Endothelial cell of umbilical vein (primary cell): ENCODE data around the gene PLCB4. TPM values are rescaled to one million over a fixed set of nuclear protein-coding genes. Genes with fewer than 3 reads are reported as not detected.

ENCODE experiments used
- BruUV-seq: library from RNA; stranded (reverse); fragments of 400-500 nt; replicated peaks from 2 replicates; lab custom pipeline; 2021; lab: Mats Ljungman, UMichigan
- CTCF ChIA-PET: fragments of 300-600, 350-600 bp; sonication (Branson Sonifier 250); formaldehyde crosslinking; loops from one replicate; lab custom pipeline; 2021; ENCODE audit warnings: antibody characterized with exemption, inconsistent platforms; lab: Charles Lee
- POLR2A ChIA-PET: fragments of 300-600, 350-600 bp; sonication (Branson Sonifier 250); formaldehyde crosslinking; loops from one replicate; lab custom pipeline; 2021; ENCODE audit warnings: antibody characterized with exemption, inconsistent platforms; lab: Charles Lee
- DNase-seq: peaks from one replicate; pipeline ENCODE4 v3.0.0-alpha.2; 2011; ENCODE audit warnings: low read depth, low spot score
- FAIRE-seq: peaks from 2 replicates; lab custom pipeline; 2011; peaks lifted over from hg19 to GRCh38; lab: Jason Lieb, UNC
- H2AFZ ChIP-seq: 2 replicates; pipeline ENCODE4 v1.6.0; 2012; ENCODE audit warnings: low read depth, low read length, control low read depth, inconsistent platforms
- H3K27ac ChIP-seq: 2 replicates; pipeline ENCODE4 v1.5.1; 2011; ENCODE audit warnings: low read depth, mild to moderate bottlenecking, control low read depth, low read length, moderate library complexity; ENCODE audit not compliant: insufficient read depth
- H3K27me3 ChIP-seq, 2 experiments: 2 replicates each; pipeline versions ENCODE4 v1.6.0 to v1.6.1; 2011; ENCODE audit warnings: low read length in 2 of 2, mixed read lengths in 1 of 2; ENCODE audit not compliant: control insufficient read depth in 2 of 2, insufficient read depth in 2 of 2
- H3K36me3 ChIP-seq, 2 experiments: 2 replicates in 1 of 2; 3 replicates in 1 of 2; pipeline ENCODE4 v1.5.1; 2011; ENCODE audit warnings: low read length in 2 of 2, mild to moderate bottlenecking in 1 of 2, moderate library complexity in 1 of 2; ENCODE audit not compliant: control insufficient read depth in 2 of 2, insufficient read depth in 2 of 2; ENCODE audit errors: extremely low read depth in 1 of 2
- H3K4me1 ChIP-seq: 3 replicates; pipeline ENCODE4 v1.5.1; 2011; ENCODE audit warnings: mild to moderate bottlenecking, low read length; ENCODE audit not compliant: control insufficient read depth, insufficient read depth; ENCODE audit errors: extremely low read depth
- H3K4me2 ChIP-seq: 2 replicates; pipeline ENCODE4 v1.6.1; 2011; ENCODE audit warnings: low read length, control low read depth, mixed read lengths; ENCODE audit not compliant: insufficient read depth
- H3K4me3 ChIP-seq, 3 experiments: fragments of 200-600 bp in 1 of 3; sonication (generic), shearing (Covaris generic) in 1 of 3; replicated peaks in 1 of 3; 2 replicates each; pipeline ENCODE4 v1.5.1; 2011 to 2016; ENCODE audit warnings: control low read depth in 3 of 3, low read length in 3 of 3, mild to moderate bottlenecking in 2 of 3, inconsistent platforms in 1 of 3, low read depth in 1 of 3, moderate library complexity in 1 of 3; ENCODE audit not compliant: insufficient read depth in 1 of 3
- H3K79me2 ChIP-seq: 2 replicates; pipeline ENCODE4 v1.6.0; 2012; ENCODE audit warnings: low read length, inconsistent platforms; ENCODE audit not compliant: control insufficient read depth, insufficient read depth
- H3K9ac ChIP-seq: replicated peaks from 2 replicates; pipeline ENCODE3; 2011; ENCODE audit warnings: low read length, control low read depth; ENCODE audit not compliant: insufficient read depth; ENCODE audit errors: extremely low read depth
- H3K9me1 ChIP-seq: replicated peaks from 3 replicates; pipeline ENCODE4 v1.6.0; 2011; ENCODE audit warnings: mild to moderate bottlenecking, low read length; ENCODE audit not compliant: control insufficient read depth, insufficient read depth; ENCODE audit errors: extremely low read depth
- H3K9me3 ChIP-seq: replicated peaks from 2 replicates; pipeline ENCODE4 v1.5.1; 2012; ENCODE audit warnings: low read length, inconsistent platforms; ENCODE audit not compliant: control insufficient read depth, insufficient read depth
- H4K20me1 ChIP-seq: replicated peaks from 2 replicates; pipeline ENCODE3; 2011; ENCODE audit warnings: mild to moderate bottlenecking, low read length; ENCODE audit not compliant: control insufficient read depth, insufficient read depth; ENCODE audit errors: extremely low read depth
- EZH2 ChIP-seq: IDR thresholded peaks from 2 replicates; pipeline ENCODE4 v1.6.1; 2012; ENCODE audit warnings: borderline replicate concordance, low read depth, mild to moderate bottlenecking, moderate library complexity, low read length, inconsistent platforms; ENCODE audit not compliant: severe bottlenecking
- FOS ChIP-seq: IDR thresholded peaks from 2 replicates; pipeline ENCODE4 v1.6.1; 2011; ENCODE audit warnings: mild to moderate bottlenecking, low read length, moderate library complexity, borderline replicate concordance; ENCODE audit not compliant: insufficient read depth
- GATA2 ChIP-seq: IDR thresholded peaks from 2 replicates; pipeline ENCODE4 v1.7.0; 2011; ENCODE audit warnings: low read depth, mild to moderate bottlenecking, moderate library complexity, mixed read lengths, low read length; ENCODE audit not compliant: insufficient read length, insufficient read depth
- JUN ChIP-seq: IDR thresholded peaks from 2 replicates; pipeline ENCODE4 v1.6.1; 2011; ENCODE audit warnings: borderline replicate concordance, low read depth; ENCODE audit not compliant: insufficient read length, insufficient read depth
- MYC ChIP-seq: IDR thresholded peaks from one replicate; pipeline ENCODE4 v1.6.1; 2011; ENCODE audit warnings: mild to moderate bottlenecking, low read depth, low read length
- POLR2A ChIP-seq: IDR thresholded peaks from 2 replicates; pipeline ENCODE4 v1.6.1; 2012; ENCODE audit warnings: low read depth, mild to moderate bottlenecking, control low read depth, low read length
- POLR2AphosphoS5 ChIP-seq: IDR thresholded peaks from 2 replicates; pipeline ENCODE4 v1.6.1; 2012; ENCODE audit warnings: low read depth, mild to moderate bottlenecking, control low read depth, low read length, moderate library complexity; ENCODE audit not compliant: insufficient read depth
- dilution Hi-C: fragments of 300-500 bp; cut with MboI; formaldehyde crosslinking; loops from one replicate; pipeline ENCODE4 v1.15.0; 2019; ENCODE audit warnings: low sequenced_read_pairs; ENCODE audit not compliant: extremely low pct_ligation_motif_present
- intact Hi-C: fragments of 100-400 bp; cut with micrococcal nuclease; formaldehyde crosslinking; loops from one replicate; pipeline ENCODE4 v1.10.0; 2022
- polyA plus RNA-seq, 4 experiments: library from polyadenylated mRNA; depleted of rRNA in 3 of 4; stranded (reverse) in 3 of 4; unstranded in 1 of 4; fragments of >200 nt; gene quantifications; 2 replicates each; pipeline versions ENCODE4 v1.2.1 to v1.2.3, GENCODE V29; 2011 to 2012; ENCODE audit warnings: missing spikeins in 1 of 4
- total RNA-seq: library from RNA; stranded (reverse); gene quantifications from 2 replicates; pipeline ENCODE4 v1.2.3, GENCODE V29; 2021
- TF ChIP-seq, protein P1 (sequence below): IDR thresholded peaks from 2 replicates; pipeline ENCODE4 v1.6.1; 2011; ENCODE audit not compliant: insufficient read depth, insufficient read length
- TF ChIP-seq, protein P2 (sequence below), 2 donors: IDR thresholded peaks; 1 replicate in 1 of 2; 2 replicates in 1 of 2; pipeline ENCODE4 v1.5.1; 2011; ENCODE audit warnings: low read length in 2 of 2, mild to moderate bottlenecking in 2 of 2, moderate library complexity in 2 of 2, control low read depth in 1 of 2, inconsistent platforms in 1 of 2, low read depth in 1 of 2; ENCODE audit not compliant: insufficient read depth in 1 of 2; ENCODE audit errors: extremely low read depth in 1 of 2

Gene PLCB4
- total and polyA plus RNA-seq, 2 donors (not counting 3 experiments of a cell fraction or from before 2014, with no cell fraction given) = 0.37 to 1.7 TPM

GRCh38 chr20:9149796-9150195, 80.9 kb downstream of the PLCB4 start:
- CTCF ChIA-PET = no interaction called here
- no TSS peak for BruUV-seq
- no peaks in the 10 kb centered on the region for H3K79me2 ChIP-seq

More at GRCh38 chr20:9149796-9150195, 80.9 kb downstream of the PLCB4 start:
- Histone ChIP-seq H3K4me2 (no peak overlapping the region), H4K20me1 (no peaks in the 10 kb centered on the region), H3K9me3 (no peaks in the 10 kb centered on the region), H3K36me3 (no peaks in the 10 kb centered on the region), H3K9me1 (no peaks in the 10 kb centered on the region), H3K4me1 (no peaks in the 10 kb centered on the region), H3K4me3 (no peak overlapping the region), H3K27ac (no peak overlapping the region), H2AFZ (no peak overlapping the region), H3K9ac (no peak overlapping the region), H3K27me3 (no peaks in the 10 kb centered on the region)
- DNase-seq = no peak
- FAIRE-seq = no peak
- POLR2A ChIA-PET = no interaction called here
- dilution Hi-C loops = no loop called here
- intact Hi-C loops = no loop called here
- TF ChIP-seq, protein P1, sequence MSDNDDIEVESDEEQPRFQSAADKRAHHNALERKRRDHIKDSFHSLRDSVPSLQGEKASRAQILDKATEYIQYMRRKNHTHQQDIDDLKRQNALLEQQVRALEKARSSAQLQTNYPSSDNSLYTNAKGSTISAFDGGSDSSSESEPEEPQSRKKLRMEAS = no peak
- TF ChIP-seq, protein P2, sequence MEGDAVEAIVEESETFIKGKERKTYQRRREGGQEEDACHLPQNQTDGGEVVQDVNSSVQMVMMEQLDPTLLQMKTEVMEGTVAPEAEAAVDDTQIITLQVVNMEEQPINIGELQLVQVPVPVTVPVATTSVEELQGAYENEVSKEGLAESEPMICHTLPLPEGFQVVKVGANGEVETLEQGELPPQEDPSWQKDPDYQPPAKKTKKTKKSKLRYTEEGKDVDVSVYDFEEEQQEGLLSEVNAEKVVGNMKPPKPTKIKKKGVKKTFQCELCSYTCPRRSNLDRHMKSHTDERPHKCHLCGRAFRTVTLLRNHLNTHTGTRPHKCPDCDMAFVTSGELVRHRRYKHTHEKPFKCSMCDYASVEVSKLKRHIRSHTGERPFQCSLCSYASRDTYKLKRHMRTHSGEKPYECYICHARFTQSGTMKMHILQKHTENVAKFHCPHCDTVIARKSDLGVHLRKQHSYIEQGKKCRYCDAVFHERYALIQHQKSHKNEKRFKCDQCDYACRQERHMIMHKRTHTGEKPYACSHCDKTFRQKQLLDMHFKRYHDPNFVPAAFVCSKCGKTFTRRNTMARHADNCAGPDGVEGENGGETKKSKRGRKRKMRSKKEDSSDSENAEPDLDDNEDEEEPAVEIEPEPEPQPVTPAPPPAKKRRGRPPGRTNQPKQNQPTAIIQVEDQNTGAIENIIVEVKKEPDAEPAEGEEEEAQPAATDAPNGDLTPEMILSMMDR (IDR thresholded peaks at IDR 0.05; ENCODE audit: extremely low read depth in 1 of 2, insufficient read depth in 1 of 2, low read depth in 1 of 2, low read length in 2 of 2) = no peak
- TF ChIP-seq MYC (no peak), POLR2A (no peak), JUN (no peak), EZH2 (no peak), GATA2 (no peak), FOS (no peak), POLR2AphosphoS5 (no peak)
